Glomerular endothelial cell (primary cell): ENCODE results near the gene RPS6KC1. TPM values are rescaled to one million over a fixed set of nuclear protein-coding genes. Genes with fewer than 3 reads are reported as not detected.
"Not testable (repeated sequence)": the region's sequence is repeated elsewhere in the genome, so short reads cannot be mapped to it uniquely, and the experiment has no call there.

Experiments used
- DNase-seq: peaks from one replicate; pipeline ENCODE4 v3.0.0-alpha.2; 2011; ENCODE audit warnings: low read depth, low spot score; ENCODE audit errors: extremely low read depth
- total RNA-seq: library from RNA; depleted of rRNA; stranded (reverse); fragments of >200 nt; gene quantifications from 2 replicates; pipeline ENCODE4 v1.2.3, GENCODE V29; 2015

The RPS6KC1 gene
- 14.0 and 18.4 TPM in 2 replicates for total RNA-seq

GRCh38 chr1:213051127-213051880, at the start of gene RPS6KC1:
TSS of gene RPS6KC1 (plus strand) at chr1:213051241. CDS start at chr1:213051405, 164 bp downstream.
- no peak for DNase-seq

- no peak for DNase-seq
These were observed 47.8 kb upstream of the RPS6KC1 start for GRCh38 chr1:213003256-213003655.

- DNase-seq = no peak
These were observed 42.5 kb upstream of the RPS6KC1 start for GRCh38 chr1:213008564-213008963.

GRCh38 chr1:213014642-213015041, 36.4 kb upstream of the RPS6KC1 start:
- DNase-seq = peak; percentile 1

- peak; percentile 90 for DNase-seq
These were observed 35.7 kb upstream of the RPS6KC1 start, which contains the start of gene ANGEL2 for GRCh38 chr1:213015099-213016050. TSS of gene ANGEL2 (minus strand) at chr1:213015867. CDS start at chr1:213015671, 196 bp downstream.

GRCh38 chr1:213017447-213018273, 33.4 kb upstream of the RPS6KC1 start:
- no peak for DNase-seq

GRCh38 chr1:213019450-213019849, 31.6 kb upstream of the RPS6KC1 start:
- DNase-seq = no peak

GRCh38 chr1:213020016-213020415, 31.0 kb upstream of the RPS6KC1 start:
- DNase-seq = no peak

- not testable (repeated sequence) for DNase-seq
These were observed 24.0 kb upstream of the RPS6KC1 start for GRCh38 chr1:213027024-213027423.

- no peak for DNase-seq
These were observed 18.4 kb upstream of the RPS6KC1 start for GRCh38 chr1:213032651-213033050.

- no peak for DNase-seq
These were observed 16.3 kb upstream of the RPS6KC1 start for GRCh38 chr1:213034713-213035112.

- no peak for DNase-seq
These were observed 15.5 kb upstream of the RPS6KC1 start for GRCh38 chr1:213035573-213035972.

- no peak for DNase-seq
These were observed 9.6 kb upstream of the RPS6KC1 start for GRCh38 chr1:213041443-213041842.

- DNase-seq = not testable (repeated sequence)
These were observed 5.5 kb upstream of the RPS6KC1 start for GRCh38 chr1:213045321-213046226.

- no peak for DNase-seq
These were observed 1.8 kb upstream of the RPS6KC1 start for GRCh38 chr1:213049232-213049631.

GRCh38 chr1:213050745-213051126, 305 bp upstream of the RPS6KC1 start:
- no peak for DNase-seq

- DNase-seq = no peak
These were observed 801 bp downstream of the RPS6KC1 start for GRCh38 chr1:213051881-213052202.

GRCh38 chr1:213053455-213053854, 2.4 kb downstream of the RPS6KC1 start:
- DNase-seq = no peak

GRCh38 chr1:213054142-213054541, 3.1 kb downstream of the RPS6KC1 start:
- no peak for DNase-seq
